SJSA1 (cell line): Measurements from ENCODE around the gene ICAM4. TPM values are rescaled to one million over a fixed set of nuclear protein-coding genes. Genes with fewer than 3 reads are reported as not detected.

Source experiments
- DNase-seq, 2 experiments: peaks; one replicate each; pipeline ENCODE4 v3.0.0-alpha.2; 2015 to 2020; ENCODE audit warnings: low spot score in 2 of 2, low read depth in 1 of 2
- H3K27ac ChIP-seq: fragments of 250-450 bp; sonication (Bioruptor Pico); 2 replicates; pipeline ENCODE4 v1.5.1; 2020; ENCODE audit warnings: mild to moderate bottlenecking, moderate library complexity
- H3K27me3 ChIP-seq: fragments of 250-450 bp; sonication (Bioruptor Pico); replicated peaks from 2 replicates; pipeline ENCODE4 v1.5.1; 2020; ENCODE audit warnings: mild to moderate bottlenecking, moderate library complexity
- H3K36me3 ChIP-seq: fragments of 250-450 bp; sonication (Bioruptor Pico); 2 replicates; pipeline ENCODE4 v1.5.1; 2020; ENCODE audit warnings: mild to moderate bottlenecking
- H3K4me1 ChIP-seq: fragments of 250-450 bp; sonication (Bioruptor Pico); replicated peaks from 2 replicates; pipeline ENCODE4 v1.6.1; 2021; ENCODE audit warnings: mild to moderate bottlenecking
- H3K4me3 ChIP-seq: fragments of 250-450 bp; sonication (Bioruptor Pico); 2 replicates; pipeline ENCODE4 v1.5.1; 2020; ENCODE audit warnings: mild to moderate bottlenecking
- H3K9me3 ChIP-seq: fragments of 250-450 bp; sonication (Bioruptor Pico); replicated peaks from 2 replicates; pipeline ENCODE4 v1.5.1; 2020; ENCODE audit warnings: mild to moderate bottlenecking
- total RNA-seq: library from RNA; depleted of rRNA; stranded (reverse); fragments of >200 nt; shearing (Covaris generic); gene quantifications from 2 replicates; pipeline ENCODE4 v1.2.3, GENCODE V29; 2014

Gene ICAM4
- total RNA-seq, 1 experiment from 2014 or later: not detected

DNA sequence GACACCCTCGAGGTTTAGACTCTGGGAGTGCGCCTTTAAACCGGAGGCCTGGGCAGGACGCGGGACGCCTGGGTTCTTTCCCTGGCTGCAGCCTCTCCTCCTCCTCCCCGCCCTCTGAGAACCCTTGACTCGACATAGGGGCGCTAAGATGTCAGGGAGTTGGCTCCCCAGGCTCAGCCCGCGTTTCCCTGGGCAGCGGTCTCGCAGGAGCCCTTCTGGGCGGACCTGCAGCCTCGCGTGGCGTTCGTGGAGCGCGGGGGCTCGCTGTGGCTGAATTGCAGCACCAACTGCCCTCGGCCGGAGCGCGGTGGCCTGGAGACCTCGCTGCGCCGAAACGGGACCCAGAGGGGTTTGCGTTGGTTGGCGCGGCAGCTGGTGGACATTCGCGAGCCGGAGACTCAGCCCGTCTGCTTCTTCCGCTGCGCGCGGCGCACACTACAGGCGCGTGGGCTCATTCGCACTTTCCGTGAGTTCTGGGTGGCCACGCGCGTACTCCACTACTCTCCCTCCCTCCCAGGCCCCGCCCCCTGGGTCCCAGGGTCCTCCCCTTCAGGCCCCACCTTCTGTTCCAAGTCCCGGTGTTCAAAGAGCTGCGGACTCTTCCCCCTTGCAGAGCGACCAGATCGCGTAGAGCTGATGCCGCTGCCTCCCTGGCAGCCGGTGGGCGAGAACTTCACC lies 4.3 kb downstream of the ICAM4 start:
- H3K36me3 ChIP-seq: no peaks in the 10 kb centered on the region
- peak in 1 of 2 experiments; percentile 35 for DNase-seq
- peaks cover 42% of the 10 kb centered on the region for H3K4me1 ChIP-seq
- H3K4me3 ChIP-seq: peak overlapping the region; percentile 36
- H3K27me3 ChIP-seq: peaks cover 30% of the 10 kb centered on the region
- H3K27ac ChIP-seq: no peak overlapping the region
- no peaks in the 10 kb centered on the region; the same call in none of the 2 replicates for H3K9me3 ChIP-seq

GRCh38 chr19:10291554-10292205 lies 4.9 kb downstream of the ICAM4 start:
- peaks cover 30% of the 10 kb centered on the region for H3K27me3 ChIP-seq
- H3K4me1 ChIP-seq: peaks cover 42% of the 10 kb centered on the region
- no peak overlapping the region for H3K27ac ChIP-seq
- H3K9me3 ChIP-seq: no peaks in the 10 kb centered on the region; the same call in none of the 2 replicates
- peak overlapping the region; percentile 36 for H3K4me3 ChIP-seq
- H3K36me3 ChIP-seq: no peaks in the 10 kb centered on the region
- peak in 1 of 2 experiments; percentile 37 for DNase-seq

DNA sequence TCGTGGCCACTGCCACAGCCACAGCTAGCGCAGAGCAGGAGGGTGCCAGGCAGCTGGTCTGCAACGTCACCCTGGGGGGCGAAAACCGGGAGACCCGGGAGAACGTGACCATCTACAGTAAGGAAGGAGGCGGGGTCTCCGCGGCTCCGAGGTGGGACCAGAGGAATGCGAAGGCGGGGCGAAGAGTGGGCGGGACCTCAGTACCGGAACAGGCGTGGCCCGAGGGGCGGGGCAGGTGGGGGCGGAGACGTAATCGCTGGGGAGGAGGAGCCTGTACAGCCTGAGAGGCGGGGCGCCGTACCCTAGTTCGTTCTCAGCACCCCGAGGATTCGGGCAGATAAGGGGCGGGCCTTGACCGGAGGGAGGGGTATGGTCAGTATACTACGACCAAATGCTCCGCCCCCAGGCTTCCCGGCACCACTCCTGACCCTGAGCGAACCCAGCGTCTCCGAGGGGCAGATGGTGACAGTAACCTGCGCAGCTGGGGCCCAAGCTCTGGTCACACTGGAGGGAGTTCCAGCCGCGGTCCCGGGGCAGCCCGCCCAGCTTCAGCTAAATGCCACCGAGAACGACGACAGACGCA lies 5.5 kb downstream of the ICAM4 start:
- H3K36me3 ChIP-seq: no peaks in the 10 kb centered on the region
- H3K9me3 ChIP-seq: no peaks in the 10 kb centered on the region; the same call in none of the 2 replicates
- H3K27ac ChIP-seq: no peak overlapping the region
- peaks cover 42% of the 10 kb centered on the region for H3K4me1 ChIP-seq
- H3K4me3 ChIP-seq: peak overlapping the region; percentile 36
- peak; percentile 68 to 94 for DNase-seq
- peaks cover 30% of the 10 kb centered on the region for H3K27me3 ChIP-seq

GRCh38 chr19:10292789-10293636 lies 6.3 kb downstream of the ICAM4 start:
- peaks cover 30% of the 10 kb centered on the region for H3K27me3 ChIP-seq
- DNase-seq: no peak

DNA sequence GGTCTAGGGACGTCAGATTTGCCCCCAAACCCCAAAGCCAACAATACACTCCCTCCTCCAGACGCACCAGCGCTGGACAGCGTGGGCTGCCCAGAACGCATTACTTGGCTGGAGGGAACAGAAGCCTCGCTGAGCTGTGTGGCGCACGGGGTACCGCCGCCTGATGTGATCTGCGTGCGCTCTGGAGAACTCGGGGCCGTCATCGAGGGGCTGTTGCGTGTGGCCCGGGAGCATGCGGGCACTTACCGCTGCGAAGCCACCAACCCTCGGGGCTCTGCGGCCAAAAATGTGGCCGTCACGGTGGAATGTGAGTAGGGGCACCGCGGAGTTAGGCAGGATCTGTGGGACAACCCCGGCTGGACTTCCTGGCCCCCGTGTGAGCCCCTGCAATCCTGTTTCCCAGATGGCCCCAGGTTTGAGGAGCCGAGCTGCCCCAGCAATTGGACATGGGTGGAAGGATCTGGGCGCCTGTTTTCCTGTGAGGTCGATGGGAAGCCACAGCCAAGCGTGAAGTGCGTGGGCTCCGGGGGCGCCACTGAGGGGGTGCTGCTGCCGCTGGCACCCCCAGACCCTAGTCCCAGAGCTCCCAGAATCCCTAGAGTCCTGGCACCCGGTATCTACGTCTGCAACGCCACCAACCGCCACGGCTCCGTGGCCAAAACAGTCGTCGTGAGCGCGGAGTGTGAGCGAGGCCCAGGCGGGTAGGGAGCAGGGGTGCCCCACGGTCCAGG lies 7.0 kb downstream of the ICAM4 start:
- H3K4me3 ChIP-seq: no peak overlapping the region
- no peaks in the 10 kb centered on the region for H3K36me3 ChIP-seq
- peaks cover 30% of the 10 kb centered on the region for H3K27me3 ChIP-seq
- DNase-seq: no peak
- H3K27ac ChIP-seq: no peak overlapping the region
- H3K9me3 ChIP-seq: no peaks in the 10 kb centered on the region; the same call in none of the 2 replicates
- H3K4me1 ChIP-seq: peaks cover 40% of the 10 kb centered on the region

More at GRCh38 chr19:10292789-10293636, 6.3 kb downstream of the ICAM4 start:
- Histone ChIP-seq H3K9me3 (no peaks in the 10 kb centered on the region; the same call in none of the 2 replicates), H3K36me3 (no peaks in the 10 kb centered on the region), H3K4me3 (peak overlapping the region; percentile 36), H3K27ac (no peak overlapping the region), H3K4me1 (peaks cover 42% of the 10 kb centered on the region)

DNA sequence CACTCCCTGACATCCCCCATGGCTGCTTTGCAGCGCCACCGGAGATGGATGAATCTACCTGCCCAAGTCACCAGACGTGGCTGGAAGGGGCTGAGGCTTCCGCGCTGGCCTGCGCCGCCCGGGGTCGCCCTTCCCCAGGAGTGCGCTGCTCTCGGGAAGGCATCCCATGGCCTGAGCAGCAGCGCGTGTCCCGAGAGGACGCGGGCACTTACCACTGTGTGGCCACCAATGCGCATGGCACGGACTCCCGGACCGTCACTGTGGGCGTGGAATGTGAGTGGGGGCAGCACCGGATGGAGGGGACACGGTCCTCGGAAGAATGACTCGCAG lies 7.6 kb downstream of the ICAM4 start:
- no peak for DNase-seq

GRCh38 chr19:10295305-10295846 lies 8.6 kb downstream of the ICAM4 start:
- Histone ChIP-seq H3K4me1 (peaks cover 25% of the 10 kb centered on the region), H3K4me3 (no peak overlapping the region), H3K27me3 (peaks cover 18% of the 10 kb centered on the region), H3K27ac (no peak overlapping the region), H3K36me3 (no peaks in the 10 kb centered on the region), H3K9me3 (no peaks in the 10 kb centered on the region; the same call in none of the 2 replicates)
- DNase-seq: no peak

More for the DNA sequence above, 7.6 kb downstream of the ICAM4 start:
- Histone ChIP-seq H3K27me3 (peaks cover 28% of the 10 kb centered on the region), H3K27ac (no peak overlapping the region), H3K4me3 (no peak overlapping the region), H3K36me3 (no peaks in the 10 kb centered on the region), H3K4me1 (peaks cover 35% of the 10 kb centered on the region), H3K9me3 (no peaks in the 10 kb centered on the region; the same call in none of the 2 replicates)

DNA sequence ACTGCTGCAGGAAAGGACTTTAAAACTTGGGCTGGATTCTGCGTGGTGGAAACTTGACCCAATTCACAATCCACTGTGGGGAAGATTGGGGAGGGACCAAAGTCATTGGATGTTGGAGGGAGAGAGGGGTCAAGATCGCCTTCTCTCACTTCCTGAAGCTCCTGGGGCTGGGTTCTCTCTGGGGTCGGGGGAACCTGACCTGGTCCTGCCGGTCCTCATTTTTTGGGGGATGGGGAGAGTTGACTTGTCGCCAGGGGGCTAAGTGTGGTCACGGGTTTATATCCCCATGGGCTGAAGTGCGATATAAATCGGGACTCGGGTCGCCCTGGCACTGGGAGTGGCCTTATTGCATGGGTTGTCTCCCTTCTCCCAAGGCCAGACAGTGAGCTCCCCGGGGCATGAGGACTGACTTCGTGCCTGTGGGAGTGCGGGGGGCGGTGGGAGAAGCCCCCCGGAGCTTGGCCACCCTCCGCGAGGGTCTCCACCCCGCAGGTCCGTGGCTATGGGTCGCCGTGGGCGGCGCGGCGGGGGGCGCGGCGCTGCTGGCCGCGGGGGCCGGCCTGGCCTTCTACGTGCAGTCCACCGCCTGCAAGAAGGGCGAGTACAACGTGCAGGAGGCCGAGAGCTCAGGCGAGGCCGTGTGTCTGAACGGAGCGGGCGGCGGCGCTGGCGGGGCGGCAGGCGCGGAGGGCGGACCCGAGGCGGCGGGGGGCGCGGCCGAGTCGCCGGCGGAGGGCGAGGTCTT lies 9.3 kb downstream of the ICAM4 start:
- no peaks in the 10 kb centered on the region; the same call in none of the 2 replicates for H3K9me3 ChIP-seq
- H3K4me1 ChIP-seq: peaks cover 18% of the 10 kb centered on the region
- no peak overlapping the region for H3K27ac ChIP-seq
- DNase-seq: no peak
- no peak overlapping the region for H3K4me3 ChIP-seq
- H3K36me3 ChIP-seq: no peaks in the 10 kb centered on the region
- peaks cover 11% of the 10 kb centered on the region for H3K27me3 ChIP-seq

- Histone ChIP-seq H3K9me3 (no peaks in the 10 kb centered on the region), H3K36me3 (no peaks in the 10 kb centered on the region), H3K4me1 (peaks cover 15% of the 10 kb centered on the region), H3K4me3 (no peak overlapping the region), H3K27ac (no peak overlapping the region), H3K27me3 (no peaks in the 10 kb centered on the region)
- DNase-seq: no peak
Measured at GRCh38 chr19:10299545-10300458, 13.0 kb downstream of the ICAM4 start.

- Histone ChIP-seq H3K4me3 (no peak overlapping the region), H3K4me1 (peaks cover 25% of the 10 kb centered on the region), H3K9me3 (no peaks in the 10 kb centered on the region), H3K36me3 (peaks cover 13% of the 10 kb centered on the region; the same call in 1 of the 2 replicates), H3K27ac (peak overlapping the region; percentile 42; the same call in 1 of the 2 replicates), H3K27me3 (no peaks in the 10 kb centered on the region)
- no peak for DNase-seq
Measured at GRCh38 chr19:10305139-10305806, 18.5 kb downstream of the ICAM4 start.

DNA sequence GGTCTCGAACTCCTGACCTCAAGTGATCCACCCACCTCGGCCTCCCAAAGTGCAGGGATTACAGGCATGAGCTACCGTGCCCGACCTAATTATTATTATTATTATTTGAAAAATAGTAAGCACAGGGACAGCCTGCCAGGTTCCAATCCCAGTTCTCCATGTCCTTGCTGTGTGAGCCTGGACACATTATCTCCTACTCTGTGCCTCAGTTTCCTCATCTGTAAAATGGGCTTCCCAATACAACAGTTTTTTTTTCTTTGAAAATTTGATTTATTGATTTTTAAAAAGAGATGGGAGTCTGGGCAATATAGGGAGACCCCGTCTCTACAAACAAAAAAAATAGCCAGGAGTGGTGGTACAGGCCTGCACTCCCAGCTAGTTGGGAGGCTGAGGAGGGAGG lies 19.6 kb downstream of the ICAM4 start:
- Histone ChIP-seq H3K27ac (no peak overlapping the region), H3K36me3 (peaks cover 13% of the 10 kb centered on the region; the same call in 1 of the 2 replicates), H3K9me3 (no peaks in the 10 kb centered on the region), H3K27me3 (no peaks in the 10 kb centered on the region), H3K4me3 (no peak overlapping the region), H3K4me1 (peaks cover 25% of the 10 kb centered on the region)
- DNase-seq: no peak
